ENCODE measurements around the gene GLB1L. TPM values are rescaled to one million over a fixed set of nuclear protein-coding genes. Genes with fewer than 3 reads are reported as not detected.
"Not testable (repeated sequence)": the region's sequence is repeated elsewhere in the genome, so short reads cannot be mapped to it uniquely, and the experiment has no call there.

Gene GLB1L
- total RNA-seq (2014; rRNA removed; shearing (Covaris generic)): 6.2 and 8.0 TPM in 2 replicates

- peak; percentile 90 for DNase-seq (ENCODE audit: low read depth)
These were observed at the start of gene GLB1L, which contains the start of gene STK16 for GRCh38 chr2:219245148-219245898. Gene GLB1L, minus strand, starts transcription at chr2:219245444. Its CDS starts 1,871 bp downstream, at chr2:219243573. Gene STK16, plus strand, starts transcription at chr2:219245479. Its CDS starts 521 bp downstream, at chr2:219246000.

GRCh38 chr2:219294356-219295351, 49.4 kb upstream of the GLB1L start:
- peak; percentile 70 for DNase-seq (ENCODE audit: low read depth)

GRCh38 chr2:219293736-219294231, 48.5 kb upstream of the GLB1L start:
- no peak for DNase-seq (ENCODE audit: low read depth)

- DNase-seq (ENCODE audit: low read depth): no peak
These were observed 47.4 kb upstream of the GLB1L start for GRCh38 chr2:219292616-219293015.

- DNase-seq (ENCODE audit: low read depth): no peak
These were observed 46.8 kb upstream of the GLB1L start for GRCh38 chr2:219291910-219292490.

GRCh38 chr2:219291394-219291793, 46.1 kb upstream of the GLB1L start:
- no peak for DNase-seq (ENCODE audit: low read depth)

GRCh38 chr2:219290381-219291171, 45.3 kb upstream of the GLB1L start:
- no peak for DNase-seq (ENCODE audit: low read depth)

- DNase-seq (ENCODE audit: low read depth): peak; percentile 66
These were observed 44.5 kb upstream of the GLB1L start for GRCh38 chr2:219289537-219290361.

- no peak for DNase-seq (ENCODE audit: low read depth)
These were observed 43.9 kb upstream of the GLB1L start for GRCh38 chr2:219289195-219289536.

GRCh38 chr2:219287580-219288265, 42.5 kb upstream of the GLB1L start:
- DNase-seq (ENCODE audit: low read depth): no peak

GRCh38 chr2:219287116-219287440, 41.8 kb upstream of the GLB1L start:
- DNase-seq (ENCODE audit: low read depth): not testable (repeated sequence)

GRCh38 chr2:219286436-219287115, 41.3 kb upstream of the GLB1L start:
- peak; percentile 57 for DNase-seq (ENCODE audit: low read depth)

GRCh38 chr2:219285894-219286425, 40.7 kb upstream of the GLB1L start:
- DNase-seq (ENCODE audit: low read depth): no peak

- DNase-seq (ENCODE audit: low read depth): no peak
These were observed 40.1 kb upstream of the GLB1L start for GRCh38 chr2:219285373-219285735.

GRCh38 chr2:219284501-219285372, 39.5 kb upstream of the GLB1L start:
- no peak for DNase-seq (ENCODE audit: low read depth)

- DNase-seq (ENCODE audit: low read depth): no peak
These were observed 37.8 kb upstream of the GLB1L start for GRCh38 chr2:219282943-219283581.

- DNase-seq (ENCODE audit: low read depth): no peak
These were observed 37.1 kb upstream of the GLB1L start for GRCh38 chr2:219282375-219282774.
